Ecto neural progenitor cell (in vitro differentiated cells): ENCODE measurements around the gene MBD6.
"Not testable (repeated sequence)": the region's sequence is repeated elsewhere in the genome, so short reads cannot be mapped to it uniquely, and the experiment has no call there.

Experiments
- DNase-seq: peaks from one replicate; pipeline ENCODE4 v3.0.0-alpha.2; 2018; ENCODE audit warnings: low spot score

Gene MBD6

DNA sequence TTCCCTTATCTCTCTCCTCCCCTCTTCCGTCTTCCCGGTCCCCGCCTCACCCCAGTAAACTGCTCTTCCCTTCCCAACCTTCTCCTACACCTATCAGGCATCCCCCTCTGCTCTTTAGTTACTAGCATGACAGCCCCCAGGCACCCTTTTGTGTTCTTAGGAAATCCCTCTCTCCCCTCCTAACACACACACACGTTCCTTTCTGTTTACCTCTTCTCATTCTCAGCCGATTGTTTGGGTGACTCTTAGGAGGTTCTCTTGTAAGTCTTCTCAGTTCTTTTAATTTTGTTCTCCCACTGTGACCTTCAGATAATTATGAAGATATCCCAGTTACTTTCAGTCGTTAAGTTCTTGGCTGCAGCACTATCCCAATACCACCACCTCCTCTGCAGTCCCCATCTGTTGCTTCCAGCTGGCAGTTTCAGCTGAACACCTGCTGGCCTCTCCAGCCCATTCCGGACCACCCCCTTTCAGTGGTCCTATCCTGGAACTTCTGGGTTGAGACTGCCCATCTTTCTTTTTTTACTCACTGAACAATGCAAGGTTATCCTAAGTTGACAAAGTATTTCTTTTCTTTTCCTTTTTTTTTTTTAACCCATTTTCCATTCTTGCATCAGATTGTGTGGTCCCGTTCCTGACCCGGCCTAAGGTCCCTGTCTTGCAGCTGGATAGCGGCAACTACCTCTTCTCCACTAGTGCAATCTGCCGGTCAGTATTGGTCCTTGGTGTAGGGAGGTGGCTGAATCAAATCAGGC is 34.0 kb upstream of the MBD6 start:
- DNase-seq, result no peak

DNA sequence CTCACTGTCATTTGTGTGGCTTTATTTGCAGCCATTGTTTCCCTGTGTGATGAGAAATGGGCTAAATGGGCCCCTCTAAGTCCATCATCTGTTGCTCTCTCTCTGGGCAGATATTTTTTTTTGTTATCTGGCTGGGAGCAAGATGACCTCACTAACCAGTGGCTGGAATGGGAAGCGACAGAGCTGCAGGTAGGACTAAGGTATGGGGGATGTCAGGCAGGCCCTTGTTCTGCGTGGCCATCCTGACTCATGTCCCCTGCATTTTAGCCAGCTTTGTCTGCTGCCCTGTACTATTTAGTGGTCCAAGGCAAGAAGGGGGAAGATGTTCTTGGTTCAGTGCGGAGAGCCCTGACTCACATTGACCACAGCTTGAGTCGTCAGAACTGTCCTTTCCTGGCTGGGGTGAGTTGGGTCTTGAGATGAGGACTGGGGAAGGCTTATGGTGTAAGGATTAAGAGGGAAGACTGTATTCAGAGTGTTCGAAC is 33.4 kb upstream of the MBD6 start:
- no peak for DNase-seq

DNA sequence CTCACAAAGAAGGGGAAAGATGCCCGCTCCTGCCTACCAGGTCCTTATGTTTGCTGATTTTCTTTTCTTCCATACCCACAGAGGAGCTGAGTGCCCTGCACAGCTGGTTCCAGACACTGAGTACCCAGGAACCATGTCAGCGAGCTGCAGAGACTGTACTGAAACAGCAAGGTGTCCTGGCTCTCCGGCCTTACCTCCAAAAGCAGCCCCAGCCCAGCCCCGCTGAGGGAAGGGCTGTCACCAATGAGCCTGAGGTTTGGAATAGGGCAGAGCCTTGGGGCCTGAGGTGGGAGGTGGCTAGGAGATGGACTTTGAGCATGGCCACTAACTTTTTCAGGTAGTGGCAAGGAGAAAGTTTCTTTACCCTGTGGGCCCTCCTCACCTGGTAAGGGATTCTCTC is 32.5 kb upstream of the MBD6 start:
- no peak for DNase-seq

GRCh38 chr12:57491393-57492280 is 31.0 kb upstream of the MBD6 start:
- no peak for DNase-seq

DNA sequence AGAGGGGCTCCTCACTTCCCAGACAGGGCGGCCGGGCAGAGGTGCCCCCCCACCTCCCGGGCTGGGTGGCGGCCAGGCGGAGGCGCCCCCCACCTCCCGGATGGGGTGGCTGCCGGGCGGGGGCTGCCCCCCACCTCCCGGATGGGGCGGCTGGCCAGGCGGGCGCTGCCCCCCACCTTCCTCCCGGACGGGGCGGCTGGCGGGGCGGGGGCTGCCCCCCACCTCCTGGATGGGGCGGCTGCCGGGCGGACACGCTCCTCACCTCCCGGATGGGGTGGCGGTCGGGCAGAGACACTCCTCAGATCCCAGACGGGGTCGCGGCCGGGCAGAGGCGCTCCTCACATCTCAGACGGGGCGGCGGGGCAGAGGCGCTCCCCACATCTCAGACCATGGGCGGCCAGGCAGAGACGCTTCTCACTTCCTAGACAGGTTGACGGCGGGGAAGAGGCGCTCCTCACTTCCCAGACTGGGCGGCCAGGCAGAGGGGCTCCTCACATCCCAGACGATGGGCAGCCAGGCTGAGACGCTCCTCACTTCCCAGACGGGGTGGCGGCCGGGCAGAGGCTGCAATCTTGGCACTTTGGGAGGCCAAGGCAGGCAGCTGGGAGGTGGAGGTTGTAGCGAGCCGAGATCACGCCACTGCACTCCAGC is 27.4 kb upstream of the MBD6 start:
- not testable (repeated sequence) for DNase-seq

GRCh38 chr12:57496822-57497221 is 25.8 kb upstream of the MBD6 start:
- DNase-seq, result no peak

DNA sequence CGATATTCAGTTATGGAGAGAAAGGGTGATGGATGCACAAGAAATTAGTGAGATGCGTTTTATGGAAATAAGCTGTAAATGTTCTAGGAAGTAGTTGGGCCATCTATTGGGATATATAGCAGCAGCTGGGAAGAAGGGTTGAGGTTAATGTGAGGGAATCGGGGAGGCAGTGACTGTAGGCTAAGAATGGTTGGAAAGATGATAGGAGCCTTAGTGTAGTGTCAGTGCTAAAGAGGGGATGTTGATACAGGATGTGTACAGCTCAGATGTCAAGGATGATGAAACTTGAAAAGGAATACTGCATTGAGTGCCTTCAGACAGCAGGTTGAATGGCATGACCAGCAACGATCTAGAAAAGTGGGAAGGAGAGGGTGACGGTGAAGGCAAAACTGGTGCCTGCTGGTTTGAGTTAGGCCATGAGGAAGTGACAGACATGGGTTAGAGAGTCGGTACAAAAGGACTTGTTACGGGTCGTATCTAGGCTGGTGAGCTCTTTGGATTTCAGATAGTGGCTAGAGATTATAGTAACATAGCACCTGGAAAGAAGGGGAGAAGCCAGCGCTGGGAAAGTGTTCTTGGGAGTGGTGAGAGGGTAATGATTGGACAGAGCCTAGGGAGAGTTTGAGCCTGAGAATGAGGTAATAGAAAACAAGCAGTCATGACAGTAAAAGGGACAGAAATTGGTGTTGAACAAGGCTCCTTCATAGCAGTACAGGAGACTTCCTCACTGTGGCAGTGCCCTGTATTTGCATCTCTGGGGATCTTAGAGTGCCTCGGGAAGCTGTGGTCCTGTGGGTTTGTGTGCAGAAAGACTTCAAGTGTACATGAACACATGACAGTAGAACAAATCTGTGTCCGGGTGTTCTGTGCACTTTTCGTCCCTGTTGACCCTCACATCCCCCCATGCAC is 25.1 kb upstream of the MBD6 start:
- no peak for DNase-seq

- no peak for DNase-seq
Measured at GRCh38 chr12:57498132-57498502, 24.5 kb upstream of the MBD6 start.

- DNase-seq, result no peak
Measured at GRCh38 chr12:57498571-57498970, 24.1 kb upstream of the MBD6 start.

- no peak for DNase-seq
Measured at GRCh38 chr12:57500213-57500612, 22.4 kb upstream of the MBD6 start.

GRCh38 chr12:57502311-57502969 is 20.2 kb upstream of the MBD6 start:
- not testable (repeated sequence) for DNase-seq

- not testable (repeated sequence) for DNase-seq
Measured at GRCh38 chr12:57506541-57506940, 16.1 kb upstream of the MBD6 start.

DNA sequence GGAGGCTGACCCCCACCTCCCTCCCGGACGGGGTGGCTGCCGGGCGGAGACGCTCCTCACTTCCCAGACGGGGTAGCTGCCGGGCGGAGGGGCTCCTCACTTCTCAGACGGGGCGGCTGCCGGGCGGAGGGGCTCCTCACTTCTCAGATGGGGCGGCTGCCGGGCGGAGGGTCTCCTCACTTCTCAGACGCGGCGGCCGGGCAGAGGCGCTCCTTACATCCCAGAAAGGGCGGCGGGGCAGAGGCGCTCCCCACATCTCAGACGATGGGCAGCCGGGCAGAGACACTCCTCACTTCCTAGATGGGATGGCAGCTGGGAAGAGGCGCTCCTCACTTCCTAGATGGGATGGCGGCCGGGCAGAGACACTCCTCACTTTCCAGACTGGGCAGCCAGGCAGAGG is 14.8 kb upstream of the MBD6 start:
- not testable (repeated sequence) for DNase-seq

- DNase-seq, result no peak
Measured at GRCh38 chr12:57511161-57511560, 11.5 kb upstream of the MBD6 start.

DNA sequence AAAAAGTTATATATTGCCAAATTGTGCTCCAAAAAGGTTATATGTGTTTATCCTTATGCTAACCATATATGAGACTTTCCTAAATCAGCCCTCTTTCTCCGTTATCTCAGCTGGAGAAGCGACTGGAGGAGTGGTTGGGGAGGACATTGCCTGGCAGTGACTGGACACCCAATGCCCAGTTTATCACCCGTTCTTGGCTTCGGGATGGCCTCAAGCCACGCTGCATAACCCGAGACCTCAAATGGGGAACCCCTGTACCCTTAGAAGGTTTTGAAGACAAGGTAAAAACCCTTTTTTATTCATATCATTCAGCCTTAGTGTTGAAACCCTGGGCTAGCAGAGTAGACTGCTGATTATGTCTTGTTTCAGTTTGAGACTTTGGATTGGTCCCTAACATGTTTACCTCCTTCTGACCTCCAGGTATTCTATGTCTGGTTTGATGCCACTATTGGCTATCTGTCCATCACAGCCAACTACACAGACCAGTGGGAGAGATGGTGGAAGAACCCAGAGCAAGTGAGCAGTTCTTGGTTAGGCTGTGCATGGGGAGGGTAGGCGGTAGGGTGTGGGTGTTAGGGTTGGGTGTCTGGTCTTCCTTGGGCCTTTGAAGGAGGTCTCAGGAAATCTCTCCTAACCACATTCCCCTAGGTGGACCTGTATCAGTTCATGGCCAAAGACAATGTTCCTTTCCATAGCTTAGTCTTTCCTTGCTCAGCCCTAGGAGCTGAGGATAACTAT is 10.9 kb upstream of the MBD6 start:
- no peak for DNase-seq

DNA sequence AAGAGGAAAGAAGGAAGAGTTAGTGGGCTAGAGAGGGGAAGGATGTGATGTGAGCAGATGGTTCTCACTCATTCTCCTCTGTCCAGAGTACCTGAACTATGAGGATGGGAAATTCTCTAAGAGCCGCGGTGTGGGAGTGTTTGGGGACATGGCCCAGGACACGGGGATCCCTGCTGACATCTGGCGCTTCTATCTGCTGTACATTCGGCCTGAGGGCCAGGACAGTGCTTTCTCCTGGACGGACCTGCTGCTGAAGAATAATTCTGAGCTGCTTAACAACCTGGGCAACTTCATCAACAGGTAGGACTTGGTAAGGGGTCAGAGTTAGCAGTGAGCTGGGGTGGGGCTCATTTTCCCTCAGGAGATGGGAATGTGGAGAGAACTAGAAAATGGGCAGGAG is 10.0 kb upstream of the MBD6 start:
- DNase-seq, result no peak

DNA sequence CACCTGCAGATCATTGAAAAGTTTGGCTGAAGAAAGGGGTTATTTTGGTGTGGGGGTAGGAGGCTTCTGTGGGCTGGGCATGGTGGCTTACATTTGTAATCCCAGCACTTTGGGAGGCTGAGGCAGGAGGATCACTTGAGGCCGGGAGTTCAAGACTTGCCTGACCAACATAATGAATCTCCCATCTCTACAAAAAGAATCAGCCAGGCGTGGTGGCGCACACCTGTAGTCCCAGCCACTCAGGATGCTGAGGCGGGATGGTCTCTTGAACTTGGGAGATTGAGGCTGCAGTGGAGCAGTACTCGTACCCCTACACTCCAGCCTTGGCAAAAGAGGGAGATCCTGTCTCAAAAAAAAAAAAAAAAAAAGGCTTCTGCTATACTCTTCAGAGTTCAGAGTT is 9.4 kb upstream of the MBD6 start:
- DNase-seq, result no peak

DNA sequence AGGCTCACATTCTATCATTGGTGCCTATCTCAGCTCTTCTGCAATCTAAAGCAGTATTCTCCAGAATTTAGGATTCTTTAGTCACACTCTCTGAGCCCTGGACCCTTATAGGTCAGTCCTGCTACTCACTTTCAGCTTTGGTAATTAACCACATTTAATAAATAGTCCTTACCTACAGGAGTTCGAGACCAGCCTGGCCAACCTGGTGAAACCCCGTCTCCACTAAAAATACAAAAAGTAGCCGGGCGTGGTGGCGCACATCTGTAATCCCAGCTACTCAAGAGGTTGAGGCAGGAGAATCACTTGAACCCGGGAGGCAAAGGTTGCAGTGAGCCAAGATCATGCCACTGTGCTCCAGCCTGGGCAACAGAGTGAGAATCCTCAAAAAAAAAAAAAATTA is 8.9 kb upstream of the MBD6 start:
- not testable (repeated sequence) for DNase-seq

- not testable (repeated sequence) for DNase-seq
Measured at GRCh38 chr12:57514246-57514645, 8.4 kb upstream of the MBD6 start.

- no peak for DNase-seq
Measured at GRCh38 chr12:57514720-57515407, 7.8 kb upstream of the MBD6 start.
